ENCODE results near the gene MMD.

The MMD gene

GRCh38 chr17:55442953-55443683, 21.5 kb upstream of the MMD start:
- H3K4me3 ChIP-seq (ENCODE audit: extremely low read depth, insufficient read depth, low read length, poor library complexity, severe bottlenecking) = no peak overlapping the region
- WGBS, 2 experiments (ENCODE audit: insufficient coverage in 2 of 2) = 100% methylated on average over 1 of the region's 6 CpGs
- peaks cover 46% of the 10 kb centered on the region for H3K4me1 ChIP-seq (ENCODE audit: control insufficient read depth, insufficient read depth, low read length, poor library complexity, severe bottlenecking)
- no peaks in the 10 kb centered on the region for H3K9me3 ChIP-seq (ENCODE audit: control insufficient read depth, low read length)
- no peak overlapping the region for H3K27ac ChIP-seq (ENCODE audit: low read depth, low read length, severe bottlenecking)
- H3K36me3 ChIP-seq (ENCODE audit: control insufficient read depth, insufficient read depth, low read length) = no peaks in the 10 kb centered on the region

DNA sequence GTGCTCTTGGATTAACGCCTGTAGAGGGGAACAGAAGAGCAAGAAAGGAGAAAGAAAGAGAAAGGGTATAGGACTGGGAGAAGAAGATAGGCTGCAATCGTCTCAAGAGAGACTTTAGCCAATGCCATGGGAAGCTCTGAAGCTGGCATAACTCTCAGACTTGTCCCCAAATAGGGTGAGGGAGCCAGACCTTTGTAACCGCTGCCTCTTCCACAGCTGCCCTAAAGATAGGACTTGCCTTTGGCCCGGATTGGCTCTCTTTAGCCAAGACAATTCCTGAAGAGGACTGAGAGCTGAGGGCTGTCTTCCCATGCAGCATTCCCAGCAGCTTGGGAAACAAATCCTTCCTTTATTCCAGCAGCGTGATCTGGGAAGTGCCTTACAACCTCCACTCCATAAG, 20.8 kb upstream of the MMD start:
- Histone ChIP-seq H3K27ac (ENCODE audit: low read depth, low read length, severe bottlenecking) (no peak overlapping the region), H3K36me3 (ENCODE audit: control insufficient read depth, insufficient read depth, low read length) (no peaks in the 10 kb centered on the region), H3K9me3 (ENCODE audit: control insufficient read depth, low read length) (no peaks in the 10 kb centered on the region), H3K4me1 (ENCODE audit: control insufficient read depth, insufficient read depth, low read length, poor library complexity, severe bottlenecking) (peaks cover 46% of the 10 kb centered on the region), H3K4me3 (ENCODE audit: extremely low read depth, insufficient read depth, low read length, poor library complexity, severe bottlenecking) (no peak overlapping the region)
- 82 to 87% methylated on average over 4 of the region's 5 CpGs for WGBS, 2 experiments (ENCODE audit: insufficient coverage in 2 of 2)

DNA sequence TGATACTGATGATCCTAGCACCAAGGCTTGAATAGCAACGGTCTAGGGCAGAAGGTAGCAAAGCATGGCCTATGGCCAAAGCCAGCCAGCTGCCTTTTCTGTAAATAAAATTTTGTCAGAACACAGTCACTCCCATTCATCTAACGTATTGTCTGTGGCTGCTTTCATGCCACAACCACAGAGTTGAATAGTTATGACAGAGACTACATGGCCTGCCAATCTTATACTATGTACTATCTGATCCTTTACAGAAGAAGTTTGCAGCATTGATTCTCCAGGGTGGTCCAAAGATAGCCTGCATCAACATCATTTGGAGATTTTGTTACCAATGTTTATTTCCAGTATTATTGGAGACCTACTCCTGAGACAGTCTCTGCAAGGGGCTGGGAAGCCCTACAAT, 19.9 kb upstream of the MMD start:
- Histone ChIP-seq H3K36me3 (ENCODE audit: control insufficient read depth, insufficient read depth, low read length) (no peaks in the 10 kb centered on the region), H3K4me1 (ENCODE audit: control insufficient read depth, insufficient read depth, low read length, poor library complexity, severe bottlenecking) (peaks cover 42% of the 10 kb centered on the region), H3K27ac (ENCODE audit: low read depth, low read length, severe bottlenecking) (no peak overlapping the region), H3K9me3 (ENCODE audit: control insufficient read depth, low read length) (no peaks in the 10 kb centered on the region), H3K4me3 (ENCODE audit: extremely low read depth, insufficient read depth, low read length, poor library complexity, severe bottlenecking) (no peak overlapping the region)
- 90 to 100% methylated on average over 1 to 2 of the region's 2 CpGs for WGBS, 2 experiments (ENCODE audit: insufficient coverage in 2 of 2)

- H3K36me3 ChIP-seq (ENCODE audit: control insufficient read depth, insufficient read depth, low read length) = no peaks in the 10 kb centered on the region
- peaks cover 37% of the 10 kb centered on the region for H3K4me1 ChIP-seq (ENCODE audit: control insufficient read depth, insufficient read depth, low read length, poor library complexity, severe bottlenecking)
- no peak overlapping the region for H3K4me3 ChIP-seq (ENCODE audit: extremely low read depth, insufficient read depth, low read length, poor library complexity, severe bottlenecking)
- H3K27ac ChIP-seq (ENCODE audit: low read depth, low read length, severe bottlenecking) = no peak overlapping the region
- no peaks in the 10 kb centered on the region for H3K9me3 ChIP-seq (ENCODE audit: control insufficient read depth, low read length)
- WGBS, 2 experiments (ENCODE audit: insufficient coverage in 2 of 2) = no CpG with 5 or more reads among the region's 3 CpGs
Measured at GRCh38 chr17:55440391-55440790, 18.8 kb upstream of the MMD start.

DNA sequence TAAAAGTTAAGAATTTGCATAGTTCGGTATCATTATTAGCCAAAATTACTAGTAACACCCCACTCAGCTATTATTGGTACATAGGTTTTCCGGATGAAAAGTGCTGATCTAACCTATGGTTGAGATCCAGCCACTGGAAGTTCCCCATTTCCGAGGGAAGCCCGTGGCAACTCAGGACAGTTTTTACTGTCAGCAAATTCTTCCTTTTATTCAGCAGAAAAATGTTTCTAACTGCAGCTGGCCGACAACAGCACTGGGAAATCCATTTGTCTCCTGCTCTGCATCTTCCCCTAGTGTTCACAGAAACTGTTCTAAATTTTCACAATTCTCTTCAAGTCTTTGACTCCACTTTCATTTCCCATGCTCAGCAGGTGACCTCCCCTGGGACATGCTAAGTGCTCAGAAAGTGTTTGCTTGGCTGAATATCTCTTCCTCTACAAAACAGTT, 15.5 kb upstream of the MMD start:
- Histone ChIP-seq H3K9me3 (ENCODE audit: control insufficient read depth, low read length) (no peaks in the 10 kb centered on the region), H3K4me1 (ENCODE audit: control insufficient read depth, insufficient read depth, low read length, poor library complexity, severe bottlenecking) (peaks cover 10% of the 10 kb centered on the region), H3K4me3 (ENCODE audit: extremely low read depth, insufficient read depth, low read length, poor library complexity, severe bottlenecking) (no peak overlapping the region), H3K27ac (ENCODE audit: low read depth, low read length, severe bottlenecking) (no peak overlapping the region), H3K36me3 (ENCODE audit: control insufficient read depth, insufficient read depth, low read length) (no peaks in the 10 kb centered on the region)
- WGBS, 2 experiments (ENCODE audit: insufficient coverage in 2 of 2) = 67 to 79% methylated on average over 4 of the region's 5 CpGs

DNA sequence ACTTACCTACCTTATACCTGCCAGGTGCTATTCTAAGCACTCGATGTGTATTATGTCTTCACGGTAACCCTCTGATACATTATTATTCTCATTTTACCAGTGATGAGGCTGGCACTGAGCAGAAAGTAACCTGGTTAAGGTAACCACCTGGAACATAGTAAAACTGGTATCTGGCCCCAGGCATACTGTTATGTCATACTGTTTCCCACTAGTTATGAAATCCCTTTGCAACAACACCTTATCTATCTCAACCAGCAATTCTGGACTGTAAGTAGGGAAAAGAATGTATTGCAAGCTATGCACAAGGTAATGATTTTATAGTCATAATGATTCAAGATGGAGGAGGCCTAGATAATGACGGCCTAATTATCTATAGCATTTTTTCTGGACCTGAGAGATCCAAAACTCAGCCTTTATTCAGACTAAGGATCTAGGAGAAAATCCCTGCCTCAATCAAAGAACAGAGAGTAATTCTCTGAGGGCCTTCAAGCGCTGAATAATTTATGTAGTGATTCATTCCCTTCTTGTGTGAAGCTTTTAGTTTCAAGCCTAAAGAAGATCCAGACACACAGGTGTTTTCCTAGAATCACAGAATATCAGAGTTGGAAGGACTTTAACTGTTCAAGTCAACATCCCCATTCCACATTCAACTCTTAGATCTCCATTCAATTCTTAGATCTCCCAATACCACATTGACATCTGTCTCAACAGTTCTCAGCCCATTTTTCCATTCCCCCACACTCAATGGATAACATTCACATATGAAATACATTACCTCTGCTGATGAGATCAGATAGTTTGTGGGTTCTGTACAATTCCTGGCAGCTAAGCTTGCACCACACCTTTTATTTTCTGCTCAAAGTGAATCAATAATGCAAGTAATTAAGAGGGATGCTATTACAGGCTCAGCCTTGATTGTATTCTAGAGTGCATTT, 14.9 kb upstream of the MMD start:
- H3K9me3 ChIP-seq (ENCODE audit: control insufficient read depth, low read length) = no peaks in the 10 kb centered on the region
- H3K4me3 ChIP-seq (ENCODE audit: extremely low read depth, insufficient read depth, low read length, poor library complexity, severe bottlenecking) = no peak overlapping the region
- H3K27ac ChIP-seq (ENCODE audit: low read depth, low read length, severe bottlenecking) = no peak overlapping the region
- 86 to 100% methylated on average over 1 of the region's 4 CpGs for WGBS, 2 experiments (ENCODE audit: insufficient coverage in 2 of 2)
- peaks cover 10% of the 10 kb centered on the region for H3K4me1 ChIP-seq (ENCODE audit: control insufficient read depth, insufficient read depth, low read length, poor library complexity, severe bottlenecking)
- no peaks in the 10 kb centered on the region for H3K36me3 ChIP-seq (ENCODE audit: control insufficient read depth, insufficient read depth, low read length)

DNA sequence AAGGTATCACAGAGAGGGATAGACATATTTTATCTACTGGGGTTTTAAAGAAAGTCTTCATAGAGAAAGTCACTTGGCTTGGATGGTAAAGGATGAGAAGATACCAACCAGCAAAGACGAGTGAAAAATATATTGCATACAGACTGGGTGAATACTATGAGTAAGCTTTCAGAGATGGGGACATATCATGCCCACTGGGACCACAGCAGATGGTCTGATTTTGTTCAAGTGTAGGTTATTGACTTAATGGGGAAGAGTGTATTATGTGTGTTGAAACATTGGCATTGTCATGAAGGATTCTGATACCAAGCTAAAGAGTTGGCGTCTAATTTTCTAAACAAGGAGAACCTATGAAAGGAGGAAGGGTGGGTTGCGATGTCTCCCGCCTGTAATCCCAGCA, 13.8 kb upstream of the MMD start:
- no peaks in the 10 kb centered on the region for H3K9me3 ChIP-seq (ENCODE audit: control insufficient read depth, low read length)
- no peak overlapping the region for H3K27ac ChIP-seq (ENCODE audit: low read depth, low read length, severe bottlenecking)
- H3K4me3 ChIP-seq (ENCODE audit: extremely low read depth, insufficient read depth, low read length, poor library complexity, severe bottlenecking) = no peak overlapping the region
- no peaks in the 10 kb centered on the region for H3K36me3 ChIP-seq (ENCODE audit: control insufficient read depth, insufficient read depth, low read length)
- 90 to 91% methylated on average over 1 to 2 of the region's 4 CpGs for WGBS, 2 experiments (ENCODE audit: insufficient coverage in 2 of 2)
- peaks cover 14% of the 10 kb centered on the region for H3K4me1 ChIP-seq (ENCODE audit: control insufficient read depth, insufficient read depth, low read length, poor library complexity, severe bottlenecking)

DNA sequence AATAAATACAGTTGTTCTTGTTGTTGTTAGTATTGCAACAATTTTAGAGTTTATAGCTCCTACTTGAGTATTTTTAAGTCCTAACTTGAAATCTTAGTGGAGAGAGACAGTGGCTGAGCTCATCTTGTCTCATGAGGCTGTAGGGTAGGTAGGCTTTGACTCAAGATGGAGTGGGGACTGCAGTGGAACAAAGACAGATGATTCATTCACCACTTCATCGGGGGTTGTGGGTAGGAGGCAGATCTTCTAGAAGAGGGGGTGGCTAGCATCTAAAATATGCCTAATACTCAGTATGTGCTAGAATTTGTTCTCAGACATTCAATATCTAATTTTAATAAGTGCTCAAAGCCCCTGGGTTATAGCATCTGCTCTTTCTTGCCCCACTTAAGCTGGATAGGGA, 13.1 kb upstream of the MMD start:
- no peak overlapping the region for H3K27ac ChIP-seq (ENCODE audit: low read depth, low read length, severe bottlenecking)
- no peak overlapping the region for H3K4me3 ChIP-seq (ENCODE audit: extremely low read depth, insufficient read depth, low read length, poor library complexity, severe bottlenecking)
- H3K4me1 ChIP-seq (ENCODE audit: control insufficient read depth, insufficient read depth, low read length, poor library complexity, severe bottlenecking) = peaks cover 12% of the 10 kb centered on the region
- no peaks in the 10 kb centered on the region for H3K36me3 ChIP-seq (ENCODE audit: control insufficient read depth, insufficient read depth, low read length)
- no peaks in the 10 kb centered on the region for H3K9me3 ChIP-seq (ENCODE audit: control insufficient read depth, low read length)
- WGBS, 2 experiments (ENCODE audit: insufficient coverage in 2 of 2) = no CpG with 5 or more reads among the region's 1 CpG

DNA sequence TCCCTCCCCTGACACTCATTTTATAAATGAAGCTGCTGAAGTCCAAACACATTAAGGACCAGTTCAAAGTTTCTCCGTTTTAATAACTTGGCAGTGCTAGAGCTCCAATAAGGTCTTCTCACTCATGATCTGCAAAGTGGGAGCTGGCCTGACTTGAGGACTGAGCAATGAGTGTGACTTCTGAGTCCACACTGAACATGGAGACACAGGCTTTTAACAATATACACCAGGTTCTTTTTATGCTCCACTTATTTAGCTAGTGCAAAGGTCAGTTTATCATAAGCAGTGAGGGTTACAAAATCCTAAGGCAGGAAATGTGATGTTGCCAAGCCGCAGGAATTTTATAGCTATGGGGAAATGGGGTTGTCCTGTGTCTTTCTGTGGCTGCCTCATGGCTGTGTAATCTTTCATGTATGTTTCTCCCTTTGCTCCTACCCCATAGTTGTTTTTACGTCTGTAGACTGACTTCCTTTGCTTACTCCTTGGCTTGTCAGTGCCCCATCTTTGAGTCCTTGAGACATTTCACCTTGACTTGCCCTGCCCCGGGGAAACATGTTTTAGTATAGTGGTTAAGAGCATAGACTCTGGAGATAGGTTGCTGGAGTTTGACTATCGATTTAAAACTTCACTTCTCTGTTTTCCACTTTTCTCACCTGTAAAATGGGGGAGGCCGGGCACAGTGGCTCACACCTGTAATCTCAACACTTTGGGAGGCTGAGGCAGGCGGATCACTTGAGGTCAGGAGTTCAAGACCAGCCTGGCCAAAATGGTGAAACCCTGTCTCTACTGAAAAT, 12.2 kb upstream of the MMD start:
- 81 to 86% methylated on average over 4 of the region's 7 CpGs for WGBS, 2 experiments (ENCODE audit: insufficient coverage in 2 of 2)
- no peaks in the 10 kb centered on the region for H3K9me3 ChIP-seq (ENCODE audit: control insufficient read depth, low read length)
- H3K4me3 ChIP-seq (ENCODE audit: extremely low read depth, insufficient read depth, low read length, poor library complexity, severe bottlenecking) = no peak overlapping the region
- H3K4me1 ChIP-seq (ENCODE audit: control insufficient read depth, insufficient read depth, low read length, poor library complexity, severe bottlenecking) = peaks cover 6% of the 10 kb centered on the region
- H3K27ac ChIP-seq (ENCODE audit: low read depth, low read length, severe bottlenecking) = no peak overlapping the region
- no peaks in the 10 kb centered on the region for H3K36me3 ChIP-seq (ENCODE audit: control insufficient read depth, insufficient read depth, low read length)

DNA sequence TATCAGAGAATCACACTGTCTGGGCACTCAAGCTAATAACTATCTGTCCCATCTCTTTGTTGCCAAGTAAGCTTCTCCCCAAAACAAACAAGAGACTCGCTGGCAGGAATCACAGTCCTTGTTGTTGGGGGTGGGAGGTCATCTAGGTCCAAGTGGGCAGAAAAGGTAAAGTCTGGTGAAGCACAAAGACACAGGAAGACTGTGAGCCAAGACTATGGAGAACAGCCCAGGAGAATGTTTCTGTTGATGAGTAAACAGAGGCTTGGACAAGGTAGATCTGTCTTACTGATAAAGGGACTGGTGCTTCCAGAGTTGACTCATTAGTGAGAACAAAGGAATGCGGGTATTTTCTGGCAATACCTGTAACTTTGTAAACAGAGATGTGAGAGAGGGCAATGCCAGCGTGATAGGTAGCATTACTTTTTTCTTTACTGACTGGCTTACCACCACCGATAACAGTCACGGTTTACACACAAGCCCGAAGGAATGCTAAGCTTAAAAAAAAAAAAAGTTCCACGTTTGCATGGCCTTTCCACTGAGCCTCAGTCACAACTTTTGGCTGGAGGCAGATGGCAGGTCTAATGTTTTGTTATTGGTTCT, 11.5 kb upstream of the MMD start:
- H3K36me3 ChIP-seq (ENCODE audit: control insufficient read depth, insufficient read depth, low read length) = no peaks in the 10 kb centered on the region
- H3K9me3 ChIP-seq (ENCODE audit: control insufficient read depth, low read length) = no peaks in the 10 kb centered on the region
- H3K4me1 ChIP-seq (ENCODE audit: control insufficient read depth, insufficient read depth, low read length, poor library complexity, severe bottlenecking) = peaks cover 6% of the 10 kb centered on the region
- H3K27ac ChIP-seq (ENCODE audit: low read depth, low read length, severe bottlenecking) = no peak overlapping the region
- 72 to 86% methylated on average over 5 to 7 of the region's 7 CpGs for WGBS, 2 experiments (ENCODE audit: insufficient coverage in 2 of 2)
- no peak overlapping the region for H3K4me3 ChIP-seq (ENCODE audit: extremely low read depth, insufficient read depth, low read length, poor library complexity, severe bottlenecking)
